ENCODE measurements around the gene ACADL. TPM values are rescaled to one million over a fixed set of nuclear protein-coding genes. Genes with fewer than 3 reads are reported as not detected.

ACADL gene
- total RNA-seq, 1 experiment from 2014 or later = 0.24 TPM

DNA sequence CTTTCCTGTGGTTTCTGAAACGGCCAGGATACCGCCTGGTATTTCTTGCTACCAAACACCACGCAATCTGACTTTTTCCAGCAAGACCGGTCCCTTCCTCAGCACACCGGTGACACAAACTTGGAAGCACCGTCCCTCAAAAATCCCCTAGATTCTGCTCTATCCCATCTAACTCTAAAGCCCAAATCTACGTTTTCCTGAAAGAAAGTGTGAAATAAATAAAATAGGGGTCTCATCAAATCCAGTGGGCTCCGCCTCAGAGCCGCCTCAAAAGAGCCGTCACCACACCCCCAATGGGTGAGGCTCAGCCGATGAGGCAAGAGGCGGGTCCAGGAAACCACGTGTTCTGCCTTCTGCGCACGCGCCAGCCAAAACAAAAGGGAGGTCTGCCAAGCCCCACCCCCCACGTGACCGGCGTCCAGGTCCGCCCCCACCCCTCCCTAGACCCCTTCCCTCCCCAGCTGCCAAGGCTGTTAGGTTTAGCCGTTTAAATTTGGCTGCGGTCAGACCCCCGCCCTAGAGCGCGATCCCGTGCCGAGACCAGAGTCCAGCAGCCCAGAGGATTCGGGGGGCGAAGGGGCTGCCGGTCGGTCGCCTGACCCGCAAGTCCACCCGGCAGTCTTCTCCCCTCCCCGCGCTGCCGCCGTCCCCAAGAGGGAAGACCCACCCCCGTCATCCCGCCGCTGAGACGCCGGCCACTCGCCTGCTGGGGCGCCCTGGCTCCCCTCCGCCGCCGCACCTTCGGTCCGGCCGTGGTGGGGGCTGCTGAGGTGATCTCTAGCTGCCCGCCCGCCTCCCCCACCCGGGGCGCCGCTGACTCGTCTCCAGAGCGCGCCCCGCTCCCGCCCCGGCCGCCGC is 54.6 kb downstream of the ACADL start:
- Histone ChIP-seq H3K36me3 (ENCODE audit: low read depth) (no peaks in the 10 kb centered on the region; the same call in 1 of the 2 replicates), H3K9me3 (ENCODE audit: insufficient read depth, low read depth) (no peaks in the 10 kb centered on the region), H3K27ac (peak overlapping the region; percentile 91), H4K20me1 (ENCODE audit: insufficient read depth) (no peaks in the 10 kb centered on the region), H3K27me3 (ENCODE audit: insufficient read depth, low read depth) (no peaks in the 10 kb centered on the region), H3K9me2 (ENCODE audit: insufficient read depth) (no peaks in the 10 kb centered on the region), H3K4me3 (peak overlapping the region; percentile 83), H3F3A (ENCODE audit: insufficient read depth, low read depth) (peaks cover 10% of the 10 kb centered on the region), H3K79me2 (ENCODE audit: low read depth) (peaks cover 16% of the 10 kb centered on the region), H2AFZ (peak overlapping the region; percentile 82), H3K4me2 (peak overlapping the region; percentile 97), H3K4me1 (replicated peaks; ENCODE audit: insufficient read depth) (peaks cover 17% of the 10 kb centered on the region)
- intact Hi-C loops (cut with micrococcal nuclease; ENCODE audit: unreplicated experiment) = loop anchor here (2.0 kb wide), 1 partner anchor 168 kb away; the partner anchor contains the start of gene RPE
- TF ChIP-seq EZH2 (IDR thresholded peaks at IDR 0.05; ENCODE audit: low read depth) (no peak), CTCF (conservative IDR thresholded peaks at IDR 0.05) (no peak)
- POLR2A ChIA-PET (ENCODE audit: unreplicated experiment) = interaction anchor here (0.5 to 0.6 kb wide), 4 partner anchors 73 to 1568 kb away, joined by 3 to 17 read pairs (median 7); no protein-coding TSS in a partner anchor
- CTCF ChIA-PET = no interaction called here
- BruUV-seq (replicated peaks) = no TSS peak
- DNase-seq = peak; percentile 73 to 92

DNA sequence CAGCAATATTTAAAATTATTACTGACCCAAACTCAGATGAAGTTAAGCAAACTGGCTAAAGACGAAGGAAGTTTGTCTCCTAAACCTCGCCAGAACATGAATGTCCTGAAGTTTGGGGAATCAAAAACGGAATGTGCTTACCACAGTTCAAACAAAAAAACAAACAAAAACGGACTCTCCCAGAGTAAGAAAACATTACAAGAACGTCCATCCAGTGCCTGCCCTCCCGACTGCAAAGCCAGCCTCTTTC is 55.1 kb downstream of the ACADL start:
- Histone ChIP-seq H3K9me3 (ENCODE audit: insufficient read depth, low read depth) (no peaks in the 10 kb centered on the region), H3K9me2 (ENCODE audit: insufficient read depth) (no peaks in the 10 kb centered on the region), H3K27me3 (ENCODE audit: insufficient read depth, low read depth) (no peaks in the 10 kb centered on the region), H3K79me2 (ENCODE audit: low read depth) (peaks cover 16% of the 10 kb centered on the region), H3K4me1 (replicated peaks; ENCODE audit: insufficient read depth) (peaks cover 17% of the 10 kb centered on the region), H3F3A (ENCODE audit: insufficient read depth, low read depth) (peaks cover 10% of the 10 kb centered on the region), H3K27ac (peak overlapping the region; percentile 91), H4K20me1 (ENCODE audit: insufficient read depth) (no peaks in the 10 kb centered on the region), H2AFZ (peak overlapping the region; percentile 82), H3K4me2 (peak overlapping the region; percentile 97), H3K36me3 (ENCODE audit: low read depth) (no peaks in the 10 kb centered on the region; the same call in 1 of the 2 replicates), H3K4me3 (peak overlapping the region; percentile 83)
- CTCF ChIA-PET = no interaction called here
- intact Hi-C loops (cut with micrococcal nuclease; ENCODE audit: unreplicated experiment) = loop anchor here (2.0 kb wide), 1 partner anchor 167 kb away; the partner anchor contains the start of gene RPE
- TF ChIP-seq CTCF (conservative IDR thresholded peaks at IDR 0.05) = no peak
- TF ChIP-seq EZH2 (IDR thresholded peaks at IDR 0.05; ENCODE audit: low read depth) = no peak
- DNase-seq = peak in 1 of 2 experiments; percentile 71
- TSS peak; percentile 76 for BruUV-seq (replicated peaks)
- POLR2A ChIA-PET (ENCODE audit: unreplicated experiment) = no interaction called here

DNA sequence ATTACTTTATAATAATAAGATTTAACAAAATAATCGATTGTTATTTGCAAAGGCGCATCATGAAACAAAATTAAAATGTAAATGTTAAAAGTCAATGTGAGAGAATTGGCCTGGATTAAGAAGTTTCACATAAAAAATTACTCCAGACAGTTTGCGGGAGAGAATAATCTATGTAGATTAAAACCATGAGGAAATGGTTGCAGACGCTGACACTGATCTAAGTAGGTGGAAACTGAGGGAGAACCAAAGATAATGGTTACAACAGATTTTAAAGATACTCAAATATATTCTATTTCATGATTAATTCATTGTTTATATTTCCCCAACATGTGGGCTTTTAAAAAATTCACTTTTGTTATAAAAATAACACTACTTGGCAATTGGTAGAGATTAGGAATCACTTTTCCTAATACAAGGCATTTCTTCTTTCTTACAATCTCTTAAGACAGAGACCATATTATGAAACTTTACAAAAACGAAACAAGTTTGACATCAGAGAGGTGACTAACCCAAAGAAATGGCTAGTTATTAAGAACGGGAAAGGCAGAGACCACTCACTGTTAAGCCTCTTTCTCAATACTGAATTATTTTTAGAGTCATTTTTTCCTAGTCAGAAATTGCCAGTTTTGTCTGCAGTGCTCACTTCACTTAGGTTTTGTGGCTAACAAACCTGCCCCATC is 55.6 kb downstream of the ACADL start:
- Histone ChIP-seq H2AFZ (peak overlapping the region; percentile 82), H3K9me3 (ENCODE audit: insufficient read depth, low read depth) (no peaks in the 10 kb centered on the region), H3K79me2 (ENCODE audit: low read depth) (peaks cover 16% of the 10 kb centered on the region), H3K4me3 (peak overlapping the region; percentile 83), H4K20me1 (ENCODE audit: insufficient read depth) (no peaks in the 10 kb centered on the region), H3K4me2 (peak overlapping the region; percentile 97), H3K4me1 (replicated peaks; ENCODE audit: insufficient read depth) (peaks cover 17% of the 10 kb centered on the region), H3K27ac (peak overlapping the region; percentile 91), H3F3A (ENCODE audit: insufficient read depth, low read depth) (peaks cover 10% of the 10 kb centered on the region), H3K27me3 (ENCODE audit: insufficient read depth, low read depth) (no peaks in the 10 kb centered on the region), H3K9me2 (ENCODE audit: insufficient read depth) (no peaks in the 10 kb centered on the region), H3K36me3 (ENCODE audit: low read depth) (no peaks in the 10 kb centered on the region; the same call in 1 of the 2 replicates)
- DNase-seq = peak in 1 of 2 experiments; percentile 41
- intact Hi-C loops (cut with micrococcal nuclease; ENCODE audit: unreplicated experiment) = loop anchor here (2.0 kb wide), 1 partner anchor 167 kb away; the partner anchor contains the start of gene RPE
- CTCF ChIA-PET = no interaction called here
- TF ChIP-seq CTCF (conservative IDR thresholded peaks at IDR 0.05) = no peak
- TF ChIP-seq EZH2 (IDR thresholded peaks at IDR 0.05; ENCODE audit: low read depth) = no peak
- BruUV-seq (replicated peaks) = no TSS peak
- POLR2A ChIA-PET (ENCODE audit: unreplicated experiment) = no interaction called here

All from PC-9 (cell line).